ENCODE data around the gene COQ5.

GRCh38 chr12:120539303-120539702, 10.3 kb upstream of the COQ5 start:
- TF ChIP-seq TARDBP (IDR thresholded peaks at IDR 0.05) (no peak), SUZ12 (IDR thresholded peaks at IDR 0.05) (no peak), BHLHE40 (IDR thresholded peaks at IDR 0.05; ENCODE audit: borderline replicate concordance) (no peak), FOXM1 (IDR thresholded peaks at IDR 0.05; ENCODE audit: borderline replicate concordance) (no peak), ELF4 (IDR thresholded peaks at IDR 0.05) (no peak), FOXA1 (IDR thresholded peaks at IDR 0.05) (no peak), PKNOX1 (IDR thresholded peaks at IDR 0.05) (no peak), ARNT (IDR thresholded peaks at IDR 0.05) (no peak)
